Occipital lobe (tissue), 2 donors: ENCODE results near the gene CTH. TPM values are rescaled to one million over a fixed set of nuclear protein-coding genes. Genes with fewer than 3 reads are reported as not detected.
"Not testable (repeated sequence)": the region's sequence is repeated elsewhere in the genome, so short reads cannot be mapped to it uniquely, and the experiment has no call there.

ENCODE experiments used
- DNase-seq: peaks from one replicate; lab custom pipeline; 2025; lab: John Stamatoyannopoulos, UW
- total RNA-seq: library from RNA; depleted of rRNA; stranded (reverse); fragments of >200 nt; gene quantifications from one replicate; pipeline ENCODE4 v1.2.3, GENCODE V29; 2014

CTH gene
- total RNA-seq: 5.1 TPM

DNA sequence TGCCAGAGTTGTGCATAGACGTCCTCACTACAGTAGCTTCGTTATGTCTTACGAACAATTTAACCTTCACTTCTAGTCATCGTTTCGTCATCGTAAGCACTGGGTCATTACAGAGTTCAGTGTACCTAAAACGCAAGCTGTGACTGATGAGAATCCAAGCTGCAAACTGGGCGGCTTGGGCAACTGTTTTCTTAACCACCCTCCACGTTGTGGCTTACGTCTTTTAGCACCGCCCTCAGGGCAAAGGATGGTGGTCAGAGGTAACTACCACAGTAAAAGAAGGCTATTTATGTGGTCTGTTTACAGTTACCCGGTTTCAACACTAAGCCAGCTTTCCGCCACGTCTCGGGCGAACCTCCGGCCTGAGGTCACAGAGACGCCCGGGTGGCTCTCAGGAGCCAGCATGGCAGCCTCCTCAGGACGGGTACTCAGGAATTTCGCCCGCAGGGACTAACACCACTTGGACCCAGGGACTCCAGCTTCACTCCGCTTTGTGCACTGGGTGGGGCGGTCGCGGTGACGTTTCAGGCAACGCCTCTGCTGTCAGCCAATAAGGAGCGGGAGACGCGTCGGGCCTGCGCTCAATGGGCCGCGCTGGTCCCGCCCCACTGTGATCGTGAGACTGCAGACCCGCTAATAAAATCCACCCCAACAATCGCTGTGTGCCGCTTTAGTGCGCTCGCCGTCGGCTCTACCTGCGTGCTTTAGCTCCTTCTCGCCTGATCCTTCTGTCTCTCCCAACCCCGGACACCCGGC, at the start of gene CTH:
TSS of gene CTH (plus strand) at position 665 of the 756 bp plus-strand sequence. CDS start 148 bp downstream, outside the sequence.
- DNase-seq: peak; percentile 96

DNA sequence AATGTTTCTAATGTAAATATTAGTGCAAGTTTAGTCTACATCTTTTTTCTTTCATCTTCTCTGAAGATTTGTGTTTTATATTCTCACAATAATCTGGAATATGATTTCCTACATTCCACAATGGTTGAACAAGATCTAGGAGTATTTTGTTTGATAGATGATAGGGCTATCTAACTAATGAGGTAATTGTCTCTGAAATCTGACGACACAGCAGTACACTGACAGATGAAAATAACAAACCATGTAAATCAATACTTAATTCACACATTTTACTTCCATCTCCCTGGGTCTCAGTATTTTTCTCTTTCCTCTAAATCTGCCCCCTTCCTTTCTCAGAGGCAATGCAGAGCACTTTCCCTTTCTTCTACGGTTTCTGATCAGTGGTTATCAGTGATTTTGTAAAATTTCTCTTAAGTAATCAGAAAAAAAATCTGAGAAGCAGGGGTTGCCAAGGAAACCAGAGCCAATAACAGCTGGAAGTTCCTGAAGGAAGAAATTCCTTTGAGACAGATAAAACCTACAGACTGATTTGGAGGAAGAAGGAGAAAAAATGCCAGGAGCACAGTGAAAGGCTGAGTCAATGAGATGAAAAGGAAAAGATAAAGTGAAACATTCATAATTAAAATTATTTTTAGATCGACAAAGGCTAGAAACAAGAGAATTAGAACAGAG, 49.2 kb upstream of the CTH start:
- DNase-seq: no peak

DNA sequence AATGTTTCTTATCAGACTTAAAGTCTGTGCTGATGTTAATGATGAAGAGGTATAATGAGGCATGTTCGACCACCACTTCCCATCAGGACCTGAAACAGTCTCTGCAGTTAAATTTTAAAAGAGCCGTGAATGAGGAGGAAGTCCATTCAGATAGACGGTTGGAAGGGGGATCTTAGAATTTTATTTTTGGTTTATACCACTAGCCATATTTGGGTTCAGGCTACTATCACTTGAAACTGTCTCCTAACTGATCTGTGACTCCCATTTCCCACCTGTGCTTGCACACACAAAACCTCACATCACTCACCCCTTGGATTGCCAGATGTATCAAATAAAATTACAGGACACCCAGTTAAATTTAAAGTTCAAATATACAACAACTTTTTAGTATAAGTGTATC, 46.6 kb upstream of the CTH start:
- no peak for DNase-seq

DNA sequence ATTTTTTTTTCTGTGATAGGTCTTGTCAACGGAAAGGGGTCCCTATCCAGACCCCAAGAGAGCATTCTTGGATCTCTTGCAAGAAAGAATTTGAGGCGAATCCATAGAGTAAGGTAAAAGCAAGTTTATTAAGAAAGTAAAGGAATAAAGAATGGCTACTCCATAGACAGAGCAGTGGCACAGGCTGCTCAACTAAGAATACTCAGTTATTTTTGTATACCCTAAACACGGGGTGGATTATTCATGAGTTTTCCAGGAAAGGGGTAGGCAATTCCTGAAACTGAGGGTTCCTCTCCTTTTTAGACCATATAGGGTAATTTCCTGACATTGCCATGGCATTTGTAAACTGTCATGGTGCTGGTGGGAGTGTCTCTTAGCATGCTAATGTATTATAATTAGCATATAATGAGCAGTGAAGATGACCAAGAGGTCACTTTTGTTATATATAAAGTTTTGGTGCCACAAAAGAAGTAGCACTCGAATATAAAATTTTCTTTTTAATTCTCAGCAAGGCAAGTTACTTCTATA, 44.6 kb upstream of the CTH start:
- not testable (repeated sequence) for DNase-seq

DNA sequence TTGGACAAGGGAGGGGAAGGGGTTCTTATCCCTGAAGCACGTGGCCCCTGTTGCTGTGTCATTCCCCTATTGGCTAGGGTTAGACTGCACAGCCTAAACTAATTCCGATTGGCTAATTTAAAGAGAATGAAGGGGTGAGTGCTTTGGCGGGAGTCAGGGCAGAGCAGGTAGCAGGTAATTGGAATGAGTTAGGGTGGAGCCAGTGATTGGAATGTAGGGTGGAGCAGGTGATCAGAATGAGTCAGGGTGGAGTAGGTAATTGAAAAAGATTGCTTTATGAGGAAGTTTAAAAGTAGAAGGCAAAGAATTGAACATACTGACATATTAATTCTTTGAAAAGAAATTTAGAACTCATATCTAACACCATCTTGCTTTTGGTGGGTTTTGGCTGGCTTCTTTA, 44.1 kb upstream of the CTH start:
- not testable (repeated sequence) for DNase-seq

DNA sequence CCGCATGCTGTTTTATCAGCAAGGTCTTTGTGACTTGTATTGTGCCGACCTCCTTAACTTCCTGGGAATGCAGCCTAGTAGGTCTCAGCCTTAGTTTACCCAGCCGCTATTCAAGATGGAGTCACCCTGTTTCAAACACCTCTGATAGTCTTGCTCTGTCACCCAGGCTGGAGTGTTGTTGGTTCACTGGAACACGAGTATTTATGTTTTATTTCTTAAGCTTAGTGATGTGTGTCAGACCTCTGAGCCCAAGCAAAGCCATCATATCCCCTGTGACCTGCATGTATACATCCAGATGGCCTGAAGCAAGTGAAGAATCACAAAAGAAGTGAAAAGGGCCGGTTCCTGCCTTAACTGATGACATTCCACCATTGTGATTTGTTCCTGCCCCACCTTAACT, 43.7 kb upstream of the CTH start:
- DNase-seq: not testable (repeated sequence)

DNA sequence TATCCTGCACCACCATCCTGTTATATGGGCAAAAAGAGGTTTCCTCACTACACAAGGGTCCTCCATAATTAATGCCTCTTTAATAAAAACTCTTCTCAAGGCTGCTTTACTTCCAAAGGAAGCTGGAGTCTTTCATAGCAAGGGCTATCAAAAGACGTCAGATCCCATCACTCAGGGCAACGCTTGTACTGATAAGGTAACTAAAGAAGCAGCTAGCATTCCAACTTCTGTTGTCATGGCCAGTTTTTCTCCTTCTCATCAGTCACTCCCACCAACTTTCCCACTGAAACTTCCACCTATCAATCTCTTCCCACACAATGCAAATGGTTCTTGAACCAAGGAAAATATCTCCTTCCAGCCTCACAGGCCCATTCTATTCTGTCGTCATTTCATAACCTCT, 39.5 kb upstream of the CTH start:
- not testable (repeated sequence) for DNase-seq

DNA sequence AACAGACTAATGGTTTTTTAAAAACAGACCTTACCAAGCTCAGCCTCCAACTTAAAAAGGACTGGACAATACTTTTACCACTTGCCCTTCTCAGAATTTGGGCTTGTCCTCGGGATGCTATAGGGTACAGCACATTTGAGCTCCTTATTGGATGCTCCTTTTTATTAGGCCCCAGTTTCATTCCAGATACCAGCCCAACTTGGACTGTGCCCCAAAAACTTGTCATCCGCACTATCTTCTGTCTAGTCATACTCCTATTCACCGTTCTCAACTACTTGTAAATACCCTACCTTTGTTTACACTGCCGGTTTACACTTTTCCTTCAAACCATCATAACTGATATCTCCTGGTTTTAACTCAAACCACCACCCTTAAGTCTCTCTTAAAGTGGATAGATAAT, 38.6 kb upstream of the CTH start:
- DNase-seq: no peak

DNA sequence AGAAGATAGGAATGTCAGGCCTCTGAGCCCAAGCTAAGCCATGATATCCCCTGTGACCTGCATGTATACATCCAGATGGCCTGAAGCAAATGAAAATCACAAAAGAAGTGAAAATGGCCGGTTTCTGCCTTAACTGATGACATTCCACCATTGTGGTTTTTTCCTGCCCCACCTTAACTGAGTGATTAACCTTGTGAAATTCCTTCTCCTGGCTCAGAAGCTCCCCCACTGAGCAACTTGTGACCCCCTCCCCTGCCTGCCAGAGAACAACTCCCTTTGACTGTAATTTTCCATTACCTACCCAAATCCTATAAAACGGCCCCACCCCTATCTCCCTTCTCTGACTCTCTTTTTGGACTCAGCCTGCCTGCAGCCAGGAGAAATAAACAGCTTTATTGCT, 37.5 kb upstream of the CTH start:
- not testable (repeated sequence) for DNase-seq

DNA sequence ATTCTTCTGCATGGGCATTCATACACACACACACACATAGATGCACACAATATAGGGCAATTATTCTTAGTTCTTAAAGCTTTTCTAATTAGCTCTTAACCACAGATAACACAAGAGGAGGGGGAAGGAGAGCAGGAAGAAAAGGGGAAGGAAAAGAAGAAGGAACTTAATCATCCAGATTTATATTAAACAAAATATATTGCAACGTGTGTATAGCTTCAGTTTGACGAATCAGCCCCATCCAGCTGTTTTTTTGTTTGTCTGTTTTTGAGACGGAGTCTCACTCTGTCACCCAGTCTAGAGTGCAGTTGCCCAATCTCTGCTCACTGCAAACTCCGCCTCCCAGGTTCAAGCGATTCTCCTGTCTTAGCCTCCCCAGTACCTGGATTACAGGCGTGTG, 34.9 kb upstream of the CTH start:
- DNase-seq: no peak

DNA sequence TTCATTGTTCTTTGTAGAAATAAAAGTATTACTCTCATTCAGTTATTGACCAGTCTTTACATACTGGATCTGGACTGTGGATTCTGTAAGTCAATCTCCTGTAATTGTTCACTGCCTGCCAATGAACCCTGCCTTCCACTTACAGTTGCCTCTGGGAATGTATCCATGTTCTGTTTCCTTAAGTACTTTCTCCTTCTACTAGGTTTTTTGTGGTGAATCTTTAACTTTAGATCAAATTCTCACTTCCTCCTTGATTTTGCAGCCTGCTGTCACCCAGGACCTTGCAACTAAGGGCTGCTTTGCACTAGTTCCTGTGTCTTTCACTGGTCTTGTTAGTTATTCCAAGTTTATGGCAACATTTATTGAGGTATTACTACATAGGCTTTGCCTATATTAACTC, 28.4 kb upstream of the CTH start:
- no peak for DNase-seq

DNA sequence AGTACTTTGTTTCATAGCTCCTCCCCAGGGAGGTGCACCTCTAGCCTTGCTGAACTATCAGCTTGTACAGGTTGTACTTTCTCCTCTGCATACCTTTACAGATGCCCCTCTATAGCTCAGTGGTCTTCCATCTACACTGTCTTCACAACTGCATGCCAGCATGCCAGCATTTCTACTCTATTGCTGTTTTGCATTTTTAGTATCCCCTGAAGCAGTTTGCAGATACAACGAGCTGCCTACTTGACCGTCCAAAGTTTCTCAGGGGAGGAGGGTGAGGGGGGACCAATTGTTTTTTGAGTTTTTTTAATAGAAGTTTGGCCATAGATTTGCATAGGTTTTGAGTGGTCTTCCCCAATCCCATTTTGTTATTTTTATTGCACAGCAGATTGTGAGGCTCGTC, 27.6 kb upstream of the CTH start:
- DNase-seq: no peak

DNA sequence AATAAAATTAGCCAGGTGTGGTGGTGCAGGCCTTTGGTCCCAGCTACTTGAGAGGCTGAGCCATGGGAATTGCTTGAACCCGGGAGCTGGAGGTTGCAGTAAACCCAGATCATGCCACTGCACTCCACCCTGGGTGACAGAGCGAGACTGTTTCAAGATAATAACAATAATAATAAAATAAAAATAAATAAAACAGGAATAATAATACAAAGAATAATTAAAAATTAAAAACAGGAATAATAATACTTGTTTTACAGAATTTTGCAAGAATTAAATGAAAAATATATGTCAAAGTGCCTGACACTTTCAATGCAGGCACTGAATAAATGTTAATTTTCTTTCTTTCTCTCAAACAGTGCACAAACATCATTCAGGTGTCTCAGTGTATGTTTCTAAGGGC, 26.5 kb upstream of the CTH start:
- no peak for DNase-seq

DNA sequence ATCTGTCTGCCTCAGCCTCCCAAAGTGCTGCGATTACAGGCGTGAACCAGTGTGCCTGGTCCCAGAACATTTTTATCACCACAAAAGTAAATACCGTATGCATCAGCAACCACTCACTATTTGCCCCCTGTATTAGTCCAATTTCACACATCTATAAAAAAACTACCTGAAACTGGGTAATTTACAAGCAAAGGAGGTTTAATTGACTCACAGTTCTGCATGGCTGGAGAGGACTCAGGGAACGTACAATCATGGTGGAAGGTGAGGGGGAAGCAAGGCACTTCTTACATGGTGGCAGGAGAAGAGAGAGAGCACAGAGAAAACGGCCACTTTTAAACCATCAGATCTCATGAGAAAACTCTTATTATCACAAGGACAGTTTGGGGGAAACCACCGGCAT, 25.6 kb upstream of the CTH start:
- DNase-seq: no peak

DNA sequence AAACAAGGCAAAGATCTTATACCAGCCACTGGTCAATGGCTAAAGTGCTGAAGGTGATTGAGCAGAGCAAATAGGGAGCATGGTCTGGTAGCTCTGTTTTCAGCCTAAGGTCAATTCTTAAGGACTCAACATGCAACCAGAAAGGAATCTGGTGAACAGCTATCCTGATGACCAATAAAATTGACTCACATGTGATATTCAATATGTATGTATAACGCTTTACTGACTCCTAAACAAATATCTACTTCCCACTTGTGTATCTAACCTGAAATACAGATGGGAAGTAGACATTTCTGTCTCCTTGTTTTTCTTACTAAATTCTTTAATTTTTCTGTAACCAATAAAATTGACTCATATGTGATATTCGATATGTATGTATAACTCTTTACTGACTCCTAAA, 24.9 kb upstream of the CTH start:
- no peak for DNase-seq

DNA sequence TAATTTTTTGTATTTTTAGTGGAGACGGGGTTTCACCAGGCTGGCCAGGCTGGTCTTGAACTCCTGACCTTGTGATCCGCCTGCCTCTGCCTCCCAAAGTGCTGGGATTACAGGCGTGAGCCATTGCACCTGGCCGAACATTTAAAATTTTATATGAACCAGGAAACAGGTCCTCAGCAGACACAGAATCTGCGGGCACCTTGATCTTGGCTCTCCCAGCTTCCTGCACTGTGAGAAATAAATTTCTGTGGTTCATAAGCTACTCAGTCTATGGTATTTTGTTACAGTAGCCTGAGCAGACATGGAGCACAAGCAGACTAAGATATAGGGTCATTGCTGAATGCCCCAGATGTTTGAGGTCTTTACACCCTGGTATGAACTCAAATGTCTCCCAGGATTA, 23.6 kb upstream of the CTH start:
- no peak for DNase-seq

DNA sequence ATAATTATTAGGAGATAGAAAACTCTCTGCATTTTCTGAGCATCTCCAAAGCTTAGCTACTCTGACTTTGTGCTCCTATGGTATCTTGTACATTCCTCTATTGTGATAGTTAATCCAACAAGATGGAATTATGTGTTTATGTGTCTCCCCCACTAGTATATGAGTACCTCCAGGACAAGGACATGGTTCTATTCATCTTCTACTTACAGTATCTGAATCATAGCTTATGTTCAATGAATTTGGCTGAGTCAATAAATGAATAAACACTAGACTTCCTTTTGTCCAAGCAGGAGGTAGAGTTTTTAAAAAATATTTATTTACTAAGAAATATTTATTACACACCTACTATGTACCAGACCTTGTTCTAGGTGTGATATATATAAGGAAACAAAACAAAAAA, 18.4 kb upstream of the CTH start:
- DNase-seq: no peak

DNA sequence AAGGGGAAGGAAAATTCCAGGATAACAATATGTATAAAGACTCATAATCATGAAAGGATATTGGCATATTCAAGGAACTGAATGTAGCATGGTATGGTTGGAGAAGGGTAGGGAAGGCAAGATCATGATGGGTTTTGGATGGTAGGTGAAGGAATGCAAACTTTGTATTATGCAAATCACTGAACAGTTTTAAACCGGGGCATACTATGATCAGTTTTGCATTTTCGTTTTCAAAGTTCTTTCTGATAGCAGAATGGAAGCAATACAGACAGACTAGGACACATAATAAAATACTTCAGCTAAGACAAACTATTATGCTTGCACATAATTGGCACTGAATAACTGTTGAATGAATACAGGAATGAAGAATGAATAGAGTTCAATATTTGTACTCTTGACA, 14.5 kb upstream of the CTH start:
- no peak for DNase-seq

DNA sequence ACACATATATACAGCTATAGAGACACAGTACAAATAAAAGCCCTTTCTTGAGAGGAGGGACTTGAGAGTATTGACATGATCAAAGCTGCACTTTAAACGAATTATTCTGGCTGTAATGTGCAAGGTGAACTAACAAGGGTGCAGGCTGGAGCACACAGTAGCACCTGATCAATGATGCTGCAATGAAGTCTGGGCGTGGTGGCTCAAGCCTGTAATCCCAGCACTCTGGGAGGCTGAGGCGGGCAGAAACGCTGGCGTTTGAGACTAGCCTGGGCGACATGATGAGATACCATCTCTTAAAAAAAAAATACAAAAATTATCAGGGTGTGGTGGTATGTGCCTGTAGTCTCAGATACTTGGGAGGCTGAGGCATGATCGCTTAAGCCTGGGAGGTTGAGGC, 14.1 kb upstream of the CTH start:
- DNase-seq: no peak

DNA sequence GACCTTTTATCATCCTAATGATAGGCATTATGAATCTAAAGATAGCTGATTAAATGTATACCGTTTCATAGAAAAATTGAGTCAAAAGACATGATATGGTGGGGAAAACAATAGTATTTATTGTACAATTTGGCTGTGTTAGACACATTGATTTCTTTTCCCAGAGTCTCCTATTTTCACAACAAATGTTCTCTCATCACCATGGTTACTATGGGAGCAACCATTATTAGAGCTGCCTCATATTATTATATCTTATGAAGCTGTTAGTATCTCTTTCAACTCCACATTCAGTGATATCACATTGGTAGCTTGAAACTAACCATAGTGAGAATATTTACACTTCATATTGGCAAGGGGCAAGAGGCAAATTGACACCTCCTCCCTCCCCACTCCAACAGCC, 10.7 kb upstream of the CTH start:
- no peak for DNase-seq

DNA sequence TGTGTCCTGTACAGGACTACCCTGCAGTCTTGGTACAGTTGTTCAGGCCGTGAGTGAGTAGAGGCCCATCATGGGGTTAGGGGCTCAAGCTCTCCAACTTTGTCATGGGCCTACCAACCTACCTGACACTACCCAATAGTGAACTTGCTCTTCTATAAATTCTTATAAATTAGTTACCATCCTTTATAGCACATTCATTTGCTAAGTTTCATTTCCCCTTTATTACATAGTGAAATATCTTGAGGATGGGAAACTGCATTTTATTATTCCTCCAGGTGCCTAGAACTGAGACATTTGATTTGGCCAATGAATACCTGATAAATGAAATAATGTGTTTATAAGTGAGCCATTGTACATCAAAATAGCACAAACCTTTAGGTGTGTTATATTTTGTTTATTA, 9.1 kb upstream of the CTH start:
- no peak for DNase-seq

DNA sequence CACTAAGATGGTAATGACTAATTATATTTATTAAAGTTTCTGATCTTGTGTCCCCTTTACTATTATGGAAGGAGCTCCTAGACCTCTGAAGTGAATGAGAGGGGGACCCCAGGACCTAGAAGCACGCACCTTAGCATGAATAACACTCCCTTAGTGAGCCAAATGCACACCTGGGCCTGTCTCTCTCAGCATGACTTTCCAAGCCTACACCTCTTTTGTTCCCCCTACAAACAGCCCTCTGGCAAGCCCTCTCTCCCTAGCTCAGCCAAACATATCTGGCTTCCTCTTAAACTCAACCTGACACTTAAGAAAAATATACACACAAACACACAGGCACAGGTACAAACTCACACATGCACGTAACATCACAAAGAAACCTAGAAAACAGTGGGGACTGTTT, 7.3 kb upstream of the CTH start:
- no peak for DNase-seq

DNA sequence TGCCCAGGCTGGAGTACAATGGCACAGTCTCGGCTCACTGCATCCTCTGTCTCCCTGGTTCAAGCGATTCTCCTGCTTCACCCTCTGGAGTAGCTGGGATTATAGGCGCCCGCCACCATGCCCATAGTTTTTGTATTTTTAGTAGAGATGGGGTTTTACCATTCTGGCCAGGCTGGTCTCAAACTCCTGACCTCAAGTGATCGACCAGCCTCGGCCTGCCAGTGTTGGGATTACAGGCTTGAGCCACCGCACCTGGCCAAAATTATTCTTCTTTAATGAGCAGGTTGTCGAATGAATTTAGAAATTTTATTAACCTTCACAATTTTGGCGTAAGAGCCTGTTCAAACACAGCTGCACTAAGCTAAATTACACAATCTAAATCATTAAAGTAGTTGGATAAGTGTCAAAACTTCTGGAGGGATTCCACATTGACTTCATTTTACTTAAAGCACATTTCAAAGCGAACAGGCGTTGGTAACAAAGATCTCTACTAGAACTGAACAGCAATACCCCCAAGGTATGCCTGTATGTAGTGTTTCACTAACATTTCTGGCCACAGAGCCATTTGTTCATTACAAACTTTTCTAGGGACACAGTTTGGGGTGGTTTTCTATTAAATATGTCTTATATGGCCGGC, 5.2 kb upstream of the CTH start:
- no peak for DNase-seq
